HUES6 (cell line): ENCODE results near the gene CACUL1.

Source experiments
- H3K27ac ChIP-seq: 2 replicates; pipeline ENCODE4 v1.7.0; 2013; ENCODE audit warnings: low read depth, mild to moderate bottlenecking, low read length, inconsistent platforms
- H3K27me3 ChIP-seq: 2 replicates; pipeline ENCODE4 v1.6.1; 2013; ENCODE audit warnings: low read length; ENCODE audit not compliant: control insufficient read depth, insufficient read depth
- H3K36me3 ChIP-seq: 2 replicates; pipeline ENCODE4 v1.6.1; 2013; ENCODE audit warnings: low read length; ENCODE audit not compliant: control insufficient read depth, insufficient read depth
- H3K4me1 ChIP-seq: 2 replicates; pipeline ENCODE4 v1.6.1; 2013; ENCODE audit warnings: low read length; ENCODE audit not compliant: control insufficient read depth, insufficient read depth
- H3K4me3 ChIP-seq: 2 replicates; pipeline ENCODE4 v1.5.1; 2013; ENCODE audit warnings: low read depth, low read length
- H3K9ac ChIP-seq: one replicate; pipeline ENCODE4 v1.6.1; 2013; ENCODE audit warnings: mild to moderate bottlenecking, low read length
- H3K9me3 ChIP-seq: 2 replicates; pipeline ENCODE4 v1.6.1; 2013; ENCODE audit warnings: low read depth, low read length; ENCODE audit not compliant: control insufficient read depth, insufficient read depth

Gene CACUL1

GRCh38 chr10:118710487-118710886 lies 44.3 kb downstream of the CACUL1 start:
- Histone ChIP-seq H3K9me3 (no peaks in the 10 kb centered on the region), H3K27ac (no peak overlapping the region), H3K4me1 (peaks cover 3% of the 10 kb centered on the region; the same call in 1 of the 2 replicates), H3K27me3 (no peaks in the 10 kb centered on the region), H3K4me3 (no peak overlapping the region), H3K9ac (no peak overlapping the region), H3K36me3 (peaks cover 12% of the 10 kb centered on the region)

- no peaks in the 10 kb centered on the region for H3K27me3 ChIP-seq
- peaks cover 12% of the 10 kb centered on the region for H3K36me3 ChIP-seq
- no peak overlapping the region for H3K9ac ChIP-seq
- no peak overlapping the region for H3K4me3 ChIP-seq
- H3K9me3 ChIP-seq = no peaks in the 10 kb centered on the region
- H3K4me1 ChIP-seq = peaks cover 8% of the 10 kb centered on the region; the same call in 1 of the 2 replicates
- no peak overlapping the region for H3K27ac ChIP-seq
Observed at GRCh38 chr10:118708571-118708970, 46.2 kb downstream of the CACUL1 start.

- H3K27me3 ChIP-seq = no peaks in the 10 kb centered on the region
- peaks cover 23% of the 10 kb centered on the region for H3K36me3 ChIP-seq
- peaks cover 18% of the 10 kb centered on the region; the same call in 1 of the 2 replicates for H3K4me1 ChIP-seq
- H3K4me3 ChIP-seq = no peak overlapping the region
- no peak overlapping the region; the same call in 1 of the 2 replicates for H3K27ac ChIP-seq
- no peaks in the 10 kb centered on the region for H3K9me3 ChIP-seq
- H3K9ac ChIP-seq = no peak overlapping the region
Observed at GRCh38 chr10:118704711-118705110, 50.1 kb downstream of the CACUL1 start.

- H3K4me3 ChIP-seq = no peak overlapping the region
- H3K9ac ChIP-seq = no peak overlapping the region
Observed at GRCh38 chr10:118701529-118702323, 53.0 kb downstream of the CACUL1 start.

GRCh38 chr10:118698421-118698820 lies 56.3 kb downstream of the CACUL1 start:
- Histone ChIP-seq H3K9me3 (no peaks in the 10 kb centered on the region), H3K27me3 (no peaks in the 10 kb centered on the region), H3K27ac (no peak overlapping the region; the same call in 1 of the 2 replicates), H3K4me1 (peaks cover 15% of the 10 kb centered on the region; the same call in 1 of the 2 replicates), H3K36me3 (peaks cover 33% of the 10 kb centered on the region), H3K9ac (no peak overlapping the region), H3K4me3 (no peak overlapping the region)

More at GRCh38 chr10:118701529-118702323, 53.0 kb downstream of the CACUL1 start:
- Histone ChIP-seq H3K9me3 (no peaks in the 10 kb centered on the region), H3K36me3 (peaks cover 18% of the 10 kb centered on the region), H3K27me3 (no peaks in the 10 kb centered on the region), H3K4me1 (peaks cover 23% of the 10 kb centered on the region; the same call in 1 of the 2 replicates), H3K27ac (peak overlapping the region; percentile 47; the same call in 1 of the 2 replicates)

- Histone ChIP-seq H3K27ac (no peak overlapping the region), H3K4me3 (no peak overlapping the region), H3K9me3 (no peaks in the 10 kb centered on the region), H3K36me3 (peaks cover 34% of the 10 kb centered on the region), H3K9ac (no peak overlapping the region), H3K4me1 (peaks cover 5% of the 10 kb centered on the region; the same call in 1 of the 2 replicates), H3K27me3 (no peaks in the 10 kb centered on the region)
Observed at GRCh38 chr10:118694848-118695247, 59.9 kb downstream of the CACUL1 start.

GRCh38 chr10:118692872-118693271 lies 61.9 kb downstream of the CACUL1 start:
- Histone ChIP-seq H3K4me3 (no peak overlapping the region), H3K36me3 (peaks cover 51% of the 10 kb centered on the region), H3K9ac (no peak overlapping the region), H3K27me3 (no peaks in the 10 kb centered on the region), H3K4me1 (no peaks in the 10 kb centered on the region), H3K27ac (no peak overlapping the region), H3K9me3 (no peaks in the 10 kb centered on the region)

- no peak overlapping the region for H3K27ac ChIP-seq
- no peaks in the 10 kb centered on the region for H3K9me3 ChIP-seq
- peaks cover 72% of the 10 kb centered on the region for H3K36me3 ChIP-seq
- no peaks in the 10 kb centered on the region for H3K27me3 ChIP-seq
- H3K4me1 ChIP-seq = no peaks in the 10 kb centered on the region
- no peak overlapping the region for H3K9ac ChIP-seq
- H3K4me3 ChIP-seq = no peak overlapping the region
Observed at GRCh38 chr10:118689070-118689858, 65.5 kb downstream of the CACUL1 start.

- Histone ChIP-seq H3K4me3 (no peak overlapping the region), H3K4me1 (no peaks in the 10 kb centered on the region), H3K36me3 (peaks cover 70% of the 10 kb centered on the region), H3K27ac (no peak overlapping the region), H3K27me3 (no peaks in the 10 kb centered on the region), H3K9ac (no peak overlapping the region), H3K9me3 (no peaks in the 10 kb centered on the region)
Observed at GRCh38 chr10:118687472-118687871, 67.3 kb downstream of the CACUL1 start.

GRCh38 chr10:118682533-118682932 lies 72.2 kb downstream of the CACUL1 start:
- Histone ChIP-seq H3K9ac (no peak overlapping the region), H3K4me1 (no peaks in the 10 kb centered on the region), H3K27me3 (no peaks in the 10 kb centered on the region), H3K9me3 (no peaks in the 10 kb centered on the region), H3K4me3 (no peak overlapping the region), H3K36me3 (peaks cover 63% of the 10 kb centered on the region), H3K27ac (no peak overlapping the region)

GRCh38 chr10:118680197-118680596 lies 74.6 kb downstream of the CACUL1 start:
- no peaks in the 10 kb centered on the region for H3K27me3 ChIP-seq
- no peak overlapping the region for H3K4me3 ChIP-seq
- no peaks in the 10 kb centered on the region for H3K4me1 ChIP-seq
- H3K9me3 ChIP-seq = no peaks in the 10 kb centered on the region
- no peak overlapping the region for H3K9ac ChIP-seq
- peaks cover 40% of the 10 kb centered on the region for H3K36me3 ChIP-seq
- no peak overlapping the region for H3K27ac ChIP-seq
